ENCODE measurements around the gene NAP1L4. TPM values are rescaled to one million over a fixed set of nuclear protein-coding genes. Genes with fewer than 3 reads are reported as not detected.

The NAP1L4 gene
- total RNA-seq, 1 donor from 2014 or later: 117 TPM

Other genes starting within 250 kb of the NAP1L4 start
- 274 and 533 TPM in 2 replicates for gene CDKN1C, start 106.6 kb downstream of the NAP1L4 start, total RNA-seq
- 1.7 and 4.7 TPM in 2 replicates for gene PHLDA2, start 62.9 kb downstream of the NAP1L4 start, total RNA-seq
- 60.7 and 73.1 TPM in 2 replicates for gene CARS1, start 65.1 kb upstream of the NAP1L4 start, total RNA-seq
- gene OSBPL5, start 173.0 kb upstream of the NAP1L4 start, total RNA-seq: 14.7 and 21.2 TPM in 2 replicates
- gene MRGPRG, start 226.5 kb upstream of the NAP1L4 start, total RNA-seq: not detected in 2 replicates
- gene MRGPRE, start 240.1 kb upstream of the NAP1L4 start, total RNA-seq: not detected in 2 replicates

Measured in myocyte (in vitro differentiated cells).